C4-2B (cell line): ENCODE results near the gene ACOT7.

Experiments
- H3K27ac ChIP-seq: fragments of 450-650 bp; 2 replicates; pipeline ENCODE4 v1.5.1; 2017
- ZFX ChIP-seq: fragments of 450-650 bp; IDR thresholded peaks from 2 replicates; pipeline ENCODE4 v1.6.1; 2017
- TF ChIP-seq, protein P1 (sequence below): fragments of 450-650 bp; conservative IDR thresholded peaks from 2 replicates; pipeline ENCODE4 v1.5.1; 2017; ENCODE audit warnings: mild to moderate bottlenecking

The ACOT7 gene

DNA sequence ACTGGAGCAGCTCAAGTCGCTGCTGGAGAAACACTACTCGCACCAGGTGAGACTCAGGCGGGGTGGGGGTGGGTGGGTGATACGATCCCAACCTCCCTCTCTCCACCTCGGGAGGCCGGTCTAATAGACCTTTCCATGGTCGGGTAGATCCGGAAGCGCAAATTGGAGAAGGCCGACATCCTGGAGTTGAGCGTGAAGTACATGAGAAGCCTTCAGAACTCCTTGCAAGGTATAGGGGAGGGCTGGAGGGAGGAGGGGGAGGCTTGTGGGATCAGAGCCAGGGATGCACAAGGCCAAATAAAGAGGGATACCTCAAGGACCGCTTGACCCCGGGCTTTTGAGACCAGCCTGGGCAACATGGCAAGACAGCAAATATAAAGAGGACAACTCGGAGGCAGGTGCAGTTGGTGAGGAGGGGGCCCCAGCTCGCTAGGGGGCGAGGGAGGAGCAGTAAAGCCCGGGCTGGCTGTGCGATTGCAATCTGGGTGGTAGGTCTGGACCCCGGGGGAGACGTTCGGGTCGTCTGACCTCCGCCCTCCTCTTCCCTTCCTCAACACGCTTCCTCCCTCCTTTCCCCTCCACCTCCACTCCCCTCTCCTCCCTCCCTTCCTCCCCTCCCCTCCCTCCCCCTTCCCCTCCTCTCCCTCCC, 149.0 kb downstream of the ACOT7 start:
- H3K27ac ChIP-seq, result no peak overlapping the region
- TF ChIP-seq ZFX, result no peak
- TF ChIP-seq, protein P1, sequence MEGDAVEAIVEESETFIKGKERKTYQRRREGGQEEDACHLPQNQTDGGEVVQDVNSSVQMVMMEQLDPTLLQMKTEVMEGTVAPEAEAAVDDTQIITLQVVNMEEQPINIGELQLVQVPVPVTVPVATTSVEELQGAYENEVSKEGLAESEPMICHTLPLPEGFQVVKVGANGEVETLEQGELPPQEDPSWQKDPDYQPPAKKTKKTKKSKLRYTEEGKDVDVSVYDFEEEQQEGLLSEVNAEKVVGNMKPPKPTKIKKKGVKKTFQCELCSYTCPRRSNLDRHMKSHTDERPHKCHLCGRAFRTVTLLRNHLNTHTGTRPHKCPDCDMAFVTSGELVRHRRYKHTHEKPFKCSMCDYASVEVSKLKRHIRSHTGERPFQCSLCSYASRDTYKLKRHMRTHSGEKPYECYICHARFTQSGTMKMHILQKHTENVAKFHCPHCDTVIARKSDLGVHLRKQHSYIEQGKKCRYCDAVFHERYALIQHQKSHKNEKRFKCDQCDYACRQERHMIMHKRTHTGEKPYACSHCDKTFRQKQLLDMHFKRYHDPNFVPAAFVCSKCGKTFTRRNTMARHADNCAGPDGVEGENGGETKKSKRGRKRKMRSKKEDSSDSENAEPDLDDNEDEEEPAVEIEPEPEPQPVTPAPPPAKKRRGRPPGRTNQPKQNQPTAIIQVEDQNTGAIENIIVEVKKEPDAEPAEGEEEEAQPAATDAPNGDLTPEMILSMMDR, result no peak

- H3K27ac ChIP-seq, result no peak within 1 kb of the TSS
- TF ChIP-seq, protein P1, result no peak
These were observed 149.6 kb downstream of the ACOT7 start, which contains the start of gene HES3 for GRCh38 chr1:6243993-6244392. HES3 (plus strand) TSS chr1:6244179; CDS start chr1:6244366, 187 bp downstream.

GRCh38 chr1:6243053-6243834, 150.3 kb downstream of the ACOT7 start:
- TF ChIP-seq, protein P1, result no peak
- TF ChIP-seq ZFX, result no peak
- no peak overlapping the region for H3K27ac ChIP-seq

DNA sequence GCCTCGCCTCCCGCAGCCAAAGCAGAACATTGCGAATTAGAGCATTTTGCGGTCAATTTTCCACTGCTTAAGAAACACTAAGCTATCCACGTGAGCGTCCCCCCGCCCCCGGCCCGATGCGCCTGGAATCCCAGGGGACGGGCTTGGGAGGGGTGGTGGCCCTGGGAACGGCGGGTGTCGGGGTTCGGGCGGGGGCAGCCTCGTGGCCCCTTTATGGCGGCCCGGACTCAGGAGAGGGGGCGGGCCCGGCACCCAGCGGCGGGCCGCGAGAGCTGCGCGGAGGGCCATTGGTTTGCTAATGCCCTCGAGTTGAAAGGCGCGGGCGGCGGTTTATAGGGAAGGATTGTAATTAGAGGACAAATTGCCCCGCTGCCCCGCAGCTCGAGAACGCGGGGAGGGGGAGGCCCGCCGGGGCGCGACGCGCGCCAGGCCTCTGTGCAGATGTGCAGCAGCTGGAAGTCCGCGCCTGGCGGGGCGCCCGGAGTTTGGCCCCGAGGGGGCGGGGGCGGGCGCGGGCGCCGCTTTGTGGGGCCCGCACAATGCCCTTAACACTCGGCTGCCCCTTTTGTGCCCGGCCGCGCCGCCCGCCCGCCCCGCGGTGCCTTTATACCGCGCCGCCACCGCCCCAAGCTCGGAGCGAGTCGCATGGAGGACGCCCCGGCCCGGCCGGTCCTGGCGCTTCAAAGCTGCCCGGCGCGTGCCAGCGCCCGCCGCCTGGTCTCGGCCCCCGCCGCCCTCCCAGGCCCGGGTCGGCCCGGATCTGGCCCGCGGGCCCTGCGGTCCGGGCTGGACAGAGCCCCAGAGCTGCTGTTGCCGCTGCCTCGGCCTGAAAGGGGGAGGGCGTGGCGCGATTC, 151.5 kb downstream of the ACOT7 start:
- no peak overlapping the region for H3K27ac ChIP-seq
- TF ChIP-seq ZFX, result no peak
- TF ChIP-seq, protein P1, result no peak

DNA sequence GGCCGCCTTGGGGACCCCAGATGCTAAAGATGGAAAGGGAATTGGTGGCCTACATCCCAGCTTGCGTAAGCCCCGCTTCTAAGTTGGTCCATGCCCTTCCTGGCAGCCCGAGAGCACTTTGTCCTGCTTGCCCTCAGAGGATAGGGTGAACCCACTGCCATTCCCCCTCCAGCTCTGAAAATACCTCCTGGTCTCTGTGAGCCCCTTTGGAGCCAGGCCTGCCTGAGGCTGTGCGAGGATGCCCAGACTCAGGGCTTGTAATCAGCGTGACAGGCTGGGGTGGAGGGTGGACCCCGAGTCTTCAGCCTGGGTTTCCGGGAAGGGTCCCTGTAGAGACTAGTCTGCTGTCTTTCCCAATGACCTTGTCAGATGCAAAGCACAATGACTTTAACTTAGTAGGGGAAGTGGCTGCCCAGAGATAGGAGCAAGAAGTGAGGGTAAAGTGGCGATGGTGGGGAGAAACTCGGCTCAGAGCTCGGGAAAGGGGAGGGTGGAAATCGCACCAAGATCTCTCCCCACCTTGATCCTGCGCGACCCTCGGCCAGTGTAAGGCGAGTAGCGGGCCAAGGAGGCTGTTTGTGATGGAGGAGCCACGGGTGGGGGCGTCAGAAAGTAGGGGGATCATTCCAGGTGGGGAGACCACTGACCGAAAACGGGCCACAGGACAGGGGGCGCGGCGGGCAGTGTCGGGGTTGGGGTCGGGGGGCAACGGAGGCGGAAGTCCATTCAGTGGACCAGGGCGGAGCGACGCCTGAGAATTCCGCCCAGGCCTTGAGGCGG, 152.3 kb downstream of the ACOT7 start:
- H3K27ac ChIP-seq, result no peak overlapping the region
- no peak for TF ChIP-seq ZFX
- TF ChIP-seq, protein P1, result no peak

GRCh38 chr1:6239950-6240768, 153.4 kb downstream of the ACOT7 start:
- no peak overlapping the region for H3K27ac ChIP-seq
- TF ChIP-seq, protein P1, result no peak
- TF ChIP-seq ZFX, result no peak
